SK-N-SH treated with all-trans-retinoic acid at 6 μM for 48 hours (cell line): ENCODE data around the gene TCP10L.

ENCODE experiments used
- ATAC-seq: fragments of 200-7000 bp; cut with Tn5 transposase; 3 replicates; pipeline ENCODE4 v1.9.1; 2020; ENCODE audit warnings: mild to moderate bottlenecking, moderate library complexity
- ARNTL ChIP-seq: fragments of 450-650 bp; formaldehyde crosslinking; IDR thresholded peaks from 2 replicates; pipeline ENCODE4 v1.5.0; 2020; ENCODE audit warnings: low read depth, mild to moderate bottlenecking, moderate library complexity, borderline replicate concordance
- BACH2 ChIP-seq: fragments of 250-450 bp; sonication (Bioruptor Pico); IDR thresholded peaks from 2 replicates; pipeline ENCODE4 v1.9.0; 2021; ENCODE audit warnings: mild to moderate bottlenecking, borderline replicate concordance
- CSDC2 ChIP-seq: fragments of 250-450 bp; sonication (Bioruptor Pico); IDR thresholded peaks from 2 replicates; pipeline ENCODE4 v1.5.0; 2020; ENCODE audit warnings: mild to moderate bottlenecking, moderate library complexity
- CSRNP3 ChIP-seq: fragments of 250-450 bp; sonication (Bioruptor Pico); IDR thresholded peaks from 2 replicates; pipeline ENCODE4 v1.5.1; 2021; ENCODE audit warnings: mild to moderate bottlenecking, moderate library complexity
- ESRRG ChIP-seq: fragments of 250-450 bp; sonication (Bioruptor Pico); IDR thresholded peaks from 2 replicates; pipeline ENCODE4 v1.6.1; 2021; ENCODE audit warnings: mild to moderate bottlenecking
- GLIS3 ChIP-seq: fragments of 250-450 bp; sonication (Bioruptor Pico); IDR thresholded peaks from 2 replicates; pipeline ENCODE4 v1.5.0; 2020; ENCODE audit warnings: mild to moderate bottlenecking, moderate library complexity
- ISL1 ChIP-seq: fragments of 250-450 bp; sonication (Bioruptor Pico); IDR thresholded peaks from 2 replicates; pipeline ENCODE4 v2.1.2; 2022; ENCODE audit warnings: mild to moderate bottlenecking, moderate library complexity
- OSR1 ChIP-seq: fragments of 250-450 bp; sonication (Bioruptor Pico); IDR thresholded peaks from 2 replicates; pipeline ENCODE4 v1.8.0; 2022; ENCODE audit warnings: moderate library complexity, mild to moderate bottlenecking, inconsistent platforms
- PPARA ChIP-seq: fragments of 250-450 bp; sonication (Bioruptor Pico); IDR thresholded peaks from 2 replicates; pipeline ENCODE4 v1.5.0; 2020; ENCODE audit warnings: mild to moderate bottlenecking, borderline replicate concordance
- RARB ChIP-seq: fragments of 250-450 bp; sonication (Bioruptor Pico); IDR thresholded peaks from 2 replicates; pipeline ENCODE4 v1.8.0; 2021; ENCODE audit warnings: mild to moderate bottlenecking, moderate library complexity
- SNAI2 ChIP-seq: fragments of 250-450 bp; sonication (Bioruptor Pico); IDR thresholded peaks from 2 replicates; pipeline ENCODE4 v1.5.0; 2020; ENCODE audit warnings: mild to moderate bottlenecking, moderate library complexity
- TCF4 ChIP-seq: fragments of 250-450 bp; sonication (Bioruptor Pico); IDR thresholded peaks from 2 replicates; pipeline ENCODE4 v1.8.0; 2021; ENCODE audit warnings: mild to moderate bottlenecking, moderate library complexity, borderline replicate concordance
- TOX ChIP-seq: fragments of 250-450 bp; sonication (Bioruptor Pico); IDR thresholded peaks from 2 replicates; pipeline ENCODE4 v1.8.0; 2021; ENCODE audit warnings: mild to moderate bottlenecking, moderate library complexity, borderline replicate concordance
- TSHZ2 ChIP-seq: fragments of 250-450 bp; sonication (Bioruptor Pico); IDR thresholded peaks from 2 replicates; pipeline ENCODE4 v1.5.0; 2020; ENCODE audit warnings: mild to moderate bottlenecking, moderate library complexity
- ZC3H10 ChIP-seq: fragments of 250-450 bp; sonication (Bioruptor Pico); IDR thresholded peaks from 2 replicates; pipeline ENCODE4 v1.5.1; 2021; ENCODE audit warnings: mild to moderate bottlenecking, moderate library complexity
- ZFP3 ChIP-seq: fragments of 250-450 bp; sonication (Bioruptor Pico); IDR thresholded peaks from 2 replicates; pipeline ENCODE4 v1.5.0; 2020; ENCODE audit warnings: mild to moderate bottlenecking, moderate library complexity
- ZFP30 ChIP-seq: fragments of 450-650 bp; formaldehyde crosslinking; IDR thresholded peaks from 2 replicates; pipeline ENCODE4 v1.5.0; 2022; ENCODE audit warnings: mild to moderate bottlenecking, moderate library complexity
- ZNF565 ChIP-seq: fragments of 450-650 bp; formaldehyde crosslinking; conservative IDR thresholded peaks from 2 replicates; pipeline ENCODE4 v1.5.0; 2020; ENCODE audit warnings: low read depth, mild to moderate bottlenecking, moderate library complexity
- ZNF70 ChIP-seq: fragments of 450-650 bp; formaldehyde crosslinking; IDR thresholded peaks from 2 replicates; pipeline ENCODE4 v1.5.0; 2020; ENCODE audit warnings: mild to moderate bottlenecking, moderate library complexity
- ZNF8 ChIP-seq: fragments of 450-650 bp; formaldehyde crosslinking; IDR thresholded peaks from 2 replicates; pipeline ENCODE4 v1.5.0; 2020; ENCODE audit warnings: mild to moderate bottlenecking, moderate library complexity
- TF ChIP-seq, protein P1 (sequence below): fragments of 250-450 bp; sonication (Bioruptor Pico); IDR thresholded peaks from 2 replicates; pipeline ENCODE4 v1.5.1; 2020; ENCODE audit warnings: low read depth, mild to moderate bottlenecking, moderate library complexity
- TF ChIP-seq, protein P2 (sequence below): fragments of 250-450 bp; sonication (Bioruptor Pico); IDR thresholded peaks from 2 replicates; pipeline ENCODE4 v1.8.0; 2020; ENCODE audit warnings: mild to moderate bottlenecking, moderate library complexity, borderline replicate concordance
- TF ChIP-seq, protein P3 (sequence below): fragments of 250-450 bp; sonication (Bioruptor Pico); IDR thresholded peaks from 2 replicates; pipeline ENCODE4 v1.8.0; 2021; ENCODE audit warnings: low read depth, mild to moderate bottlenecking, moderate library complexity, borderline replicate concordance

TCP10L gene

GRCh38 chr21:32533611-32534010, 51.7 kb downstream of the TCP10L start:
- no peak for ATAC-seq
- TF ChIP-seq ZNF565 (CRISPR knock-in tag): no peak
- TF ChIP-seq, protein P1, sequence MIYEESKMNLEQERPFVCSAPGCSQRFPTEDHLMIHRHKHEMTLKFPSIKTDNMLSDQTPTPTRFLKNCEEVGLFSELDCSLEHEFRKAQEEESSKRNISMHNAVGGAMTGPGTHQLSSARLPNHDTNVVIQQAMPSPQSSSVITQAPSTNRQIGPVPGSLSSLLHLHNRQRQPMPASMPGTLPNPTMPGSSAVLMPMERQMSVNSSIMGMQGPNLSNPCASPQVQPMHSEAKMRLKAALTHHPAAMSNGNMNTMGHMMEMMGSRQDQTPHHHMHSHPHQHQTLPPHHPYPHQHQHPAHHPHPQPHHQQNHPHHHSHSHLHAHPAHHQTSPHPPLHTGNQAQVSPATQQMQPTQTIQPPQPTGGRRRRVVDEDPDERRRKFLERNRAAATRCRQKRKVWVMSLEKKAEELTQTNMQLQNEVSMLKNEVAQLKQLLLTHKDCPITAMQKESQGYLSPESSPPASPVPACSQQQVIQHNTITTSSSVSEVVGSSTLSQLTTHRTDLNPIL (CRISPR knock-in tag): no peak
- no peak for TF ChIP-seq TCF4 (CRISPR knock-in tag)
- TF ChIP-seq BACH2: no peak
- no peak for TF ChIP-seq CSDC2 (CRISPR knock-in tag)
- TF ChIP-seq ZNF8 (CRISPR knock-in tag): no peak
- no peak for TF ChIP-seq ARNTL (CRISPR knock-in tag)

GRCh38 chr21:32533053-32533452, 52.3 kb downstream of the TCP10L start:
- TF ChIP-seq RARB (CRISPR knock-in tag): no peak
- TF ChIP-seq, protein P2, sequence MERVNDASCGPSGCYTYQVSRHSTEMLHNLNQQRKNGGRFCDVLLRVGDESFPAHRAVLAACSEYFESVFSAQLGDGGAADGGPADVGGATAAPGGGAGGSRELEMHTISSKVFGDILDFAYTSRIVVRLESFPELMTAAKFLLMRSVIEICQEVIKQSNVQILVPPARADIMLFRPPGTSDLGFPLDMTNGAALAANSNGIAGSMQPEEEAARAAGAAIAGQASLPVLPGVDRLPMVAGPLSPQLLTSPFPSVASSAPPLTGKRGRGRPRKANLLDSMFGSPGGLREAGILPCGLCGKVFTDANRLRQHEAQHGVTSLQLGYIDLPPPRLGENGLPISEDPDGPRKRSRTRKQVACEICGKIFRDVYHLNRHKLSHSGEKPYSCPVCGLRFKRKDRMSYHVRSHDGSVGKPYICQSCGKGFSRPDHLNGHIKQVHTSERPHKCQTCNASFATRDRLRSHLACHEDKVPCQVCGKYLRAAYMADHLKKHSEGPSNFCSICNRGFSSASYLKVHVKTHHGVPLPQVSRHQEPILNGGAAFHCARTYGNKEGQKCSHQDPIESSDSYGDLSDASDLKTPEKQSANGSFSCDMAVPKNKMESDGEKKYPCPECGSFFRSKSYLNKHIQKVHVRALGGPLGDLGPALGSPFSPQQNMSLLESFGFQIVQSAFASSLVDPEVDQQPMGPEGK (CRISPR knock-in tag): no peak
- TF ChIP-seq BACH2: no peak
- TF ChIP-seq CSRNP3: no peak
- TF ChIP-seq, protein P1 (CRISPR knock-in tag): no peak
- no peak for TF ChIP-seq ARNTL (CRISPR knock-in tag)
- TF ChIP-seq PPARA: no peak
- TF ChIP-seq TCF4 (CRISPR knock-in tag): no peak
- no peak for TF ChIP-seq OSR1 (CRISPR knock-in tag)
- TF ChIP-seq TOX (CRISPR knock-in tag): no peak
- no peak for TF ChIP-seq CSDC2 (CRISPR knock-in tag)
- no peak for TF ChIP-seq ZNF70
- TF ChIP-seq ZNF565 (CRISPR knock-in tag): no peak
- no peak for TF ChIP-seq GLIS3 (CRISPR knock-in tag)
- no peak for TF ChIP-seq ISL1 (CRISPR knock-in tag)
- no peak for TF ChIP-seq ESRRG (CRISPR knock-in tag)
- no peak for TF ChIP-seq ZNF8 (CRISPR knock-in tag)
- TF ChIP-seq ZFP3 (CRISPR knock-in tag): no peak
- no peak for TF ChIP-seq SNAI2
- TF ChIP-seq TSHZ2 (CRISPR knock-in tag): no peak
- TF ChIP-seq, all 23 proteins: peak for 0
- ATAC-seq: no peak

DNA sequence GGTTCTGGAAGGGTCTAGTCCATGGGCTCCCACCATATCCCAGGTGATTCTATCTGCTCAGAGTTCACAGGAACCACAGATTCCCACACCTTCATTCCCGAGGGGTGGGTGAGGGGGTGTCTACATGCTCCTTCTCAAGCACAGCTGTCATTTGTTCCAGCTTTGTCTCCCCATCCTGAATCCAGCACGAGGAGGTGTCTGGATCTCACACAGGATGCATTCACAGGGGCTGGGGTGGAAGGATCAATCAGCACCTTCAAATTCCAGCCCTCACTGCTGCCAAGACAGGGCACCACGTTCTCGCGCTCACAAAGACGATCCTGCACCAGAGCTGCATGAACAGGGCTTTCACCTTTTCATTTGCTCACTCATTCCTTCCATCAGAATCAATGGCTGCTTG, 52.7 kb downstream of the TCP10L start:
- ATAC-seq: no peak
- TF ChIP-seq ZC3H10 (CRISPR knock-in tag): no peak
- no peak for TF ChIP-seq ZFP3 (CRISPR knock-in tag)
- no peak for TF ChIP-seq ISL1 (CRISPR knock-in tag)
- TF ChIP-seq ARNTL (CRISPR knock-in tag): no peak
- TF ChIP-seq, protein P3, sequence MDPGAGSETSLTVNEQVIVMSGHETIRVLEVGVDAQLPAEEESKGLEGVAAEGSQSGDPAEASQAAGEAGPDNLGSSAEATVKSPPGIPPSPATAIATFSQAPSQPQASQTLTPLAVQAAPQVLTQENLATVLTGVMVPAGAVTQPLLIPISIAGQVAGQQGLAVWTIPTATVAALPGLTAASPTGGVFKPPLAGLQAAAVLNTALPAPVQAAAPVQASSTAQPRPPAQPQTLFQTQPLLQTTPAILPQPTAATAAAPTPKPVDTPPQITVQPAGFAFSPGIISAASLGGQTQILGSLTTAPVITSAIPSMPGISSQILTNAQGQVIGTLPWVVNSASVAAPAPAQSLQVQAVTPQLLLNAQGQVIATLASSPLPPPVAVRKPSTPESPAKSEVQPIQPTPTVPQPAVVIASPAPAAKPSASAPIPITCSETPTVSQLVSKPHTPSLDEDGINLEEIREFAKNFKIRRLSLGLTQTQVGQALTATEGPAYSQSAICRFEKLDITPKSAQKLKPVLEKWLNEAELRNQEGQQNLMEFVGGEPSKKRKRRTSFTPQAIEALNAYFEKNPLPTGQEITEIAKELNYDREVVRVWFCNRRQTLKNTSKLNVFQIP: no peak
- TF ChIP-seq ESRRG (CRISPR knock-in tag): no peak
- TF ChIP-seq, protein P2 (CRISPR knock-in tag): no peak
- TF ChIP-seq ZNF70: no peak
- no peak for TF ChIP-seq ZFP30 (CRISPR knock-in tag)
- no peak for TF ChIP-seq SNAI2
- no peak for TF ChIP-seq GLIS3 (CRISPR knock-in tag)
